CD4-positive, alpha-beta T cell treated with Interleukin-6 for 4 hours (primary cell): ENCODE measurements around the gene ADAM12.
"Not testable (repeated sequence)": the region's sequence is repeated elsewhere in the genome, so short reads cannot be mapped to it uniquely, and the experiment has no call there.

ENCODE experiments used
- DNase-seq: peaks from one replicate; pipeline ENCODE4 v3.0.0-alpha.2; 2020; ENCODE audit warnings: mixed read lengths

The ADAM12 gene

GRCh38 chr10:126070476-126071215 lies 317.6 kb downstream of the ADAM12 start:
- DNase-seq = no peak

- DNase-seq = no peak
Measured at GRCh38 chr10:126068322-126068721, 320.0 kb downstream of the ADAM12 start.

GRCh38 chr10:126066456-126066855 lies 321.8 kb downstream of the ADAM12 start:
- no peak for DNase-seq

- DNase-seq = no peak
Measured at GRCh38 chr10:126065751-126066377, 322.4 kb downstream of the ADAM12 start.

- no peak for DNase-seq
Measured at GRCh38 chr10:126064512-126064911, 323.8 kb downstream of the ADAM12 start.

GRCh38 chr10:126063353-126063791 lies 324.9 kb downstream of the ADAM12 start:
- no peak for DNase-seq

- DNase-seq = no peak
Measured at GRCh38 chr10:126062131-126063032, 325.9 kb downstream of the ADAM12 start.

- DNase-seq = no peak
Measured at GRCh38 chr10:126061526-126061925, 326.8 kb downstream of the ADAM12 start.

- DNase-seq = no peak
Measured at GRCh38 chr10:126060261-126060931, 327.9 kb downstream of the ADAM12 start.

GRCh38 chr10:126059076-126059826 lies 329.0 kb downstream of the ADAM12 start:
- DNase-seq = no peak

GRCh38 chr10:126058507-126058906 lies 329.8 kb downstream of the ADAM12 start:
- no peak for DNase-seq

GRCh38 chr10:126058104-126058503 lies 330.2 kb downstream of the ADAM12 start:
- DNase-seq = no peak

GRCh38 chr10:126057494-126057893 lies 330.8 kb downstream of the ADAM12 start:
- DNase-seq = no peak

GRCh38 chr10:126054191-126054590 lies 334.1 kb downstream of the ADAM12 start:
- no peak for DNase-seq

GRCh38 chr10:126052171-126052570 lies 336.1 kb downstream of the ADAM12 start:
- no peak for DNase-seq

- no peak for DNase-seq
Measured at GRCh38 chr10:126049759-126050700, 338.2 kb downstream of the ADAM12 start.

GRCh38 chr10:126047749-126048148 lies 340.5 kb downstream of the ADAM12 start:
- DNase-seq = not testable (repeated sequence)

GRCh38 chr10:126046831-126047230 lies 341.4 kb downstream of the ADAM12 start:
- no peak for DNase-seq

GRCh38 chr10:126045861-126046260 lies 342.4 kb downstream of the ADAM12 start:
- no peak for DNase-seq

GRCh38 chr10:126043389-126043788 lies 344.9 kb downstream of the ADAM12 start:
- DNase-seq = no peak

GRCh38 chr10:126042906-126043305 lies 345.4 kb downstream of the ADAM12 start:
- DNase-seq = peak; percentile 13
